ENCODE data around the gene HIC2.
"Not testable (repeated sequence)": the region's sequence is repeated elsewhere in the genome, so short reads cannot be mapped to it uniquely, and the experiment has no call there.

DNA sequence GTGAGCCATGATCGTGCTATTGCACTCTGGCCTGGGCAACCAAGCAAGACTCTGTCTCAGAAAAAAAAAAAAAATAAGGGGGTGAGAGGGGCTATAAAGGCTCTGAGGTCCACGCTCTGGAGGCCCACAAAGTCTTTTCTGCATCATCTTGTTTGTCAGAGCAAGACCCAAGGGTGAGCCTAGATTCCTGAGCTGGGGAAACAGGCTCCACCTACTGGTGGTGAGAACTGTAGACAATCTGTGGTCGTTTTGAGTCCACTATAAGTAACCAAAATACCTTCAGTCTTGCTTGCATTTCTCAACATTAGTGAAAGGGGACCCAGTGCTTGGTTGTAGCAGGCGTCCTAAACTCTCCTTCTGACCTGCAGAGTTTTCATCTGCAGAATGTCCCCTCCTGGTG, 45.5 kb downstream of the HIC2 start:
- TF ChIP-seq POLR2AphosphoS5 (IDR thresholded peaks at IDR 0.05; ENCODE audit: borderline replicate concordance, low read depth, low read length); EZH2 (IDR thresholded peaks at IDR 0.05): not testable (repeated sequence)

Measured in SK-N-MC (cell line).